Gastroesophageal sphincter (tissue), 4 donors: Measurements from ENCODE around the gene ADAM12. TPM values are rescaled to one million over a fixed set of nuclear protein-coding genes. Genes with fewer than 3 reads are reported as not detected.
"Not testable (repeated sequence)": the region's sequence is repeated elsewhere in the genome, so short reads cannot be mapped to it uniquely, and the experiment has no call there.

Source experiments
- ATAC-seq: fragments of 150-250 bp; one replicate; pipeline ENCODE4 v1.9.1; 2016; ENCODE audit warnings: mild to moderate bottlenecking, moderate library complexity
- H3K27ac ChIP-seq, 4 donors: fragments of 200-600 bp; sonication (generic) in 3 of 4; 1 replicate in 3 of 4; 2 replicates in 1 of 4; pipeline ENCODE4 v1.5.1; 2016 to 2019
- H3K27me3 ChIP-seq: fragments of 200-600 bp; sonication (generic); one replicate; pipeline ENCODE4 v1.5.1; 2019
- H3K36me3 ChIP-seq, 2 donors: fragments of 200-600 bp; sonication (generic); one replicate each; pipeline ENCODE4 v1.5.1; 2019; ENCODE audit warnings: control low read depth in 1 of 2
- H3K4me1 ChIP-seq, 3 donors: fragments of 200-600 bp; sonication (generic); 1 replicate in 2 of 3; 2 replicates in 1 of 3; pipeline ENCODE4 v1.5.1; 2016 to 2019; ENCODE audit warnings: control low read depth in 2 of 3
- H3K4me3 ChIP-seq, 2 donors: fragments of 200-600 bp; sonication (generic); one replicate each; pipeline ENCODE4 v1.5.1; 2019; ENCODE audit warnings: mild to moderate bottlenecking in 1 of 2, moderate library complexity in 1 of 2
- H3K9me3 ChIP-seq, 3 donors: fragments of 200-600 bp; sonication (generic); one replicate each; pipeline ENCODE4 v1.5.1; 2017 to 2019; ENCODE audit warnings: control low read depth in 2 of 3
- CTCF ChIP-seq, 4 experiments: fragments of 200-600 bp in 2 of 4; fragments of 450-650 bp in 2 of 4; sonication (generic) in 1 of 4; IDR thresholded peaks; one replicate each; pipeline ENCODE4 v1.5.1; 2017 to 2019; ENCODE audit warnings: antibody characterized with exemption in 4 of 4, mild to moderate bottlenecking in 2 of 4, moderate library complexity in 2 of 4
- EP300 ChIP-seq: sonication (generic); formaldehyde crosslinking; IDR thresholded peaks from one replicate; pipeline ENCODE4 v1.6.1; 2017; ENCODE audit warnings: antibody characterized with exemption, mild to moderate bottlenecking
- POLR2A ChIP-seq, 2 donors: fragments of 450-650 bp; IDR thresholded peaks; one replicate each; pipeline ENCODE4 v1.6.1; 2017; ENCODE audit warnings: antibody characterized with exemption in 2 of 2, mild to moderate bottlenecking in 2 of 2, moderate library complexity in 1 of 2
- POLR2AphosphoS5 ChIP-seq: sonication (generic); formaldehyde crosslinking; IDR thresholded peaks from one replicate; pipeline ENCODE4 v1.6.1; 2017; ENCODE audit warnings: antibody characterized with exemption
- WGBS, 2 donors: methylation state at CpG; one replicate each; pipeline ENCODE4 v1.1.5; 2018; ENCODE audit warnings: low coverage in 1 of 2; 5-methylcytosine and 5-hydroxymethylcytosine counted together
- total RNA-seq, 4 donors: library from RNA; depleted of rRNA; stranded (reverse); fragments of >200 nt; gene quantifications; one replicate each; pipeline ENCODE4 v1.1.0, GENCODE V29; 2016

ADAM12 gene
- total RNA-seq, 4 donors from 2014 or later: 0.27 to 1.2 (median 0.89) TPM

GRCh38 chr10:126350216-126350992 is 37.9 kb downstream of the ADAM12 start:
- Histone ChIP-seq H3K27ac (no peak overlapping the region), H3K36me3 (no peaks in the 10 kb centered on the region), H3K4me3 (no peak overlapping the region), H3K9me3 (peaks cover 0 to under 1% (median 0%) of the 10 kb centered on the region in 3 donors), H3K4me1 (no peaks in the 10 kb centered on the region), H3K27me3 (peaks cover 14% of the 10 kb centered on the region)
- WGBS, 2 donors: 27 to 60% methylated on average over 1 to 5 of the region's 10 CpGs
- no peak for ATAC-seq
- TF ChIP-seq POLR2A (IDR thresholded peaks at IDR 0.05): no peak

- no peaks in the 10 kb centered on the region for H3K9me3 ChIP-seq
- no peaks in the 10 kb centered on the region for H3K4me1 ChIP-seq
- no peak for ATAC-seq
- WGBS, 2 donors: 55 to 65% methylated on average over 5 of the region's 5 CpGs
- TF ChIP-seq POLR2A (IDR thresholded peaks at IDR 0.05) (no peak), EP300 (no peak), POLR2AphosphoS5 (no peak), CTCF (IDR thresholded peaks at IDR 0.05) (no peak)
- H3K36me3 ChIP-seq: no peaks in the 10 kb centered on the region
- peaks cover 14% of the 10 kb centered on the region for H3K27me3 ChIP-seq
- H3K4me3 ChIP-seq: no peak overlapping the region
- no peak overlapping the region for H3K27ac ChIP-seq
Measured at GRCh38 chr10:126349676-126350075, 38.6 kb downstream of the ADAM12 start.

- Histone ChIP-seq H3K27ac (no peak overlapping the region), H3K4me3 (no peak overlapping the region), H3K36me3 (no peaks in the 10 kb centered on the region), H3K27me3 (peaks cover 14% of the 10 kb centered on the region), H3K9me3 (peaks cover 0 to 3% (median 0%) of the 10 kb centered on the region in 3 donors), H3K4me1 (no peaks in the 10 kb centered on the region)
- no peak for ATAC-seq
- 50% methylated on average over 1 of the region's 1 CpG; no CpG with 5 or more reads in 1 of the 2 donors for WGBS, 2 donors
- TF ChIP-seq POLR2AphosphoS5: no peak
- TF ChIP-seq CTCF (IDR thresholded peaks at IDR 0.05): no peak
- TF ChIP-seq POLR2A (IDR thresholded peaks at IDR 0.05): no peak
- no peak for TF ChIP-seq EP300
Measured at GRCh38 chr10:126349101-126349500, 39.2 kb downstream of the ADAM12 start.

DNA sequence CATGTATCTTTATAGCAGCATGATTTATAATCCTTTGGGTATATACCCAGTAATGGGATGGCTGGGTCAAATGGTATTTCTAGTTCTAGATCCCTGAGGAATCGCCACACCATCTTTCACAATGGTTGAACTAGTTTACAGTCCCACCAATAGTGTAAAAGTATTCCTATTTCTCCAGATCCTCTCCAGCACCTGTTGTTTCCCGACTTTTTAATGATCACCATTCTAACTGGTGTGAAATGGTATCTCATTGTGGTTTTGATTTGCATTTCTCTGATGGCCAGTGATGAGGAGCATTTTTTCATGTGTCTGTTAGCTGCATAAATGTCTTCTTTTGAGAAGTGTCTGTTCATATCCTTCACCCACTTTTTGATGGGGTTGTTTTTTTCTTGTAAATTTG is 44.8 kb downstream of the ADAM12 start:
- 70 to 88% methylated on average over 1 to 2 of the region's 2 CpGs for WGBS, 2 donors
- not testable (repeated sequence) for H3K4me3 ChIP-seq, ATAC-seq, H3K27ac ChIP-seq, H3K4me1 ChIP-seq, H3K27me3 ChIP-seq, H3K36me3 ChIP-seq
- peaks cover 0 to 12% (median 0%) of the 10 kb centered on the region in 3 donors for H3K9me3 ChIP-seq

DNA sequence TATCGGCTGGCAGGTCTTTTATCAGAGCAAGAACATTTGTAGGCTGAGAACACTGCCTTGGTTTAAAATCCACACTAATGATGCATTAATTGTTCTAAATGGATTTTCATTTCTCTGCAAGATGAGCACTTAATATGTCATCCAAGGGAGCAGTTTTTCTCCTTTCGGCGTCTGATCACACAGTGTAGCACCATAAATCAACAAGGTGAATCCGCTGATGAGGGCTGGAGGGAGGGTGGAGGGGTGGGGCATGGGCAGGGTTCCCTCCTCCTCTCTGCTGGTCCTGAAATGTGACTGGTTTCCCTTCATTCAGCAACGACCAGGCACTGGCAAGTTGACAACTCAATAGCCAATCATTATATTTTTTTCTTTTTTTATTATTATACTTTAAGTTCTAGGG is 45.6 kb downstream of the ADAM12 start:
- H3K4me1 ChIP-seq: no peaks in the 10 kb centered on the region
- no peak for TF ChIP-seq POLR2AphosphoS5
- TF ChIP-seq EP300: no peak
- no peak for TF ChIP-seq CTCF (IDR thresholded peaks at IDR 0.05)
- no peak for TF ChIP-seq POLR2A (IDR thresholded peaks at IDR 0.05)
- no peak overlapping the region for H3K4me3 ChIP-seq
- no peak for ATAC-seq
- 60 to 77% methylated on average over 2 to 5 of the region's 5 CpGs for WGBS, 2 donors
- no peaks in the 10 kb centered on the region for H3K36me3 ChIP-seq
- H3K27me3 ChIP-seq: peaks cover under 1% of the 10 kb centered on the region
- peaks cover 0 to 12% (median 0%) of the 10 kb centered on the region in 3 donors for H3K9me3 ChIP-seq
- no peak overlapping the region for H3K27ac ChIP-seq

DNA sequence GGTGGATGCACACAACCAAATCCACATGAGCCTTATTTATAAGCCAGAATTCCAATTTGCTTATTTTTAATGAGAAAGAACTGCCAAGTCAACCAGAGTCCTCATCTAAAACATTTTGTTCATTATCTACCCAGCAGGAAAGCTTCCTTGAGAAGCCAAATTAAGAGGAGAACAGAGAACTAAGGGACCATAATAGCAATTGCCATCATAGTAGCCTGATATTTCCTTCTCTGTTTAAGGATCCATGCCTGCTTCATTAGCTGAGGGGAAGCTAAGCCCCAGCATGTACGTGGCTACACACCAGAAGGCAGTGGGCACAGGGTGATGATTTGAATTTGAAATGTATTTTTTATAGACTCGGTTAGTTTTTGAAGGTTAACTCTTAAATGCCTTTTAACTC is 46.8 kb downstream of the ADAM12 start:
- Histone ChIP-seq H3K9me3 (peaks cover 0 to 12% (median 0%) of the 10 kb centered on the region in 3 donors), H3K27ac (no peak overlapping the region), H3K4me3 (no peak overlapping the region), H3K4me1 (no peaks in the 10 kb centered on the region), H3K36me3 (no peaks in the 10 kb centered on the region), H3K27me3 (no peaks in the 10 kb centered on the region)
- ATAC-seq: no peak
- 50 to 62% methylated on average over 2 of the region's 2 CpGs for WGBS, 2 donors
- no peak for TF ChIP-seq POLR2AphosphoS5
- no peak for TF ChIP-seq POLR2A (IDR thresholded peaks at IDR 0.05)
- no peak for TF ChIP-seq EP300
